ENCODE data around the gene PIAS3. TPM values are rescaled to one million over a fixed set of nuclear protein-coding genes. Genes with fewer than 3 reads are reported as not detected.

The PIAS3 gene
- total and polyA plus RNA-seq, 10 of the 15 experiments (the other 5 are each of a cell fraction or from before 2014, with no cell fraction given): 0.85 to 14.9 (median 10.6) TPM

DNA sequence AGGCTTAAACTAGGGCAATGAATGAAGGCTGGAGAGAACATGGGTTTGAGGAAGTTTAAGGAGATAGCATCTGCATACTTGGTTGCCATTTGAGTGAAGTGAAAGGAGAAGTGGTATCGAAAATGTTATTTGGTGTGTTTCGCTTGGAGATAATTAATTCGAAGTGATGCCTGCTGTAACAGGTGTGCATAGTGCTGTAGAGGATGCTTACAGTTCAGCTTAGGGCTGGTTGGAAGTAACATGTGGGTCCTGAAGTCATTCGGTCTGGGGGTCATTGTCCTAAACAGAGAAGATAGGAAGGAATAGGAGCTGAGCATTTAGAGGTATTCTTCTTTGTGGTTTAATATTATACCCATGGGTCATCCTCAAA lies 13.8 kb downstream of the PIAS3 start (continued):
- TF ChIP-seq, protein P1, sequence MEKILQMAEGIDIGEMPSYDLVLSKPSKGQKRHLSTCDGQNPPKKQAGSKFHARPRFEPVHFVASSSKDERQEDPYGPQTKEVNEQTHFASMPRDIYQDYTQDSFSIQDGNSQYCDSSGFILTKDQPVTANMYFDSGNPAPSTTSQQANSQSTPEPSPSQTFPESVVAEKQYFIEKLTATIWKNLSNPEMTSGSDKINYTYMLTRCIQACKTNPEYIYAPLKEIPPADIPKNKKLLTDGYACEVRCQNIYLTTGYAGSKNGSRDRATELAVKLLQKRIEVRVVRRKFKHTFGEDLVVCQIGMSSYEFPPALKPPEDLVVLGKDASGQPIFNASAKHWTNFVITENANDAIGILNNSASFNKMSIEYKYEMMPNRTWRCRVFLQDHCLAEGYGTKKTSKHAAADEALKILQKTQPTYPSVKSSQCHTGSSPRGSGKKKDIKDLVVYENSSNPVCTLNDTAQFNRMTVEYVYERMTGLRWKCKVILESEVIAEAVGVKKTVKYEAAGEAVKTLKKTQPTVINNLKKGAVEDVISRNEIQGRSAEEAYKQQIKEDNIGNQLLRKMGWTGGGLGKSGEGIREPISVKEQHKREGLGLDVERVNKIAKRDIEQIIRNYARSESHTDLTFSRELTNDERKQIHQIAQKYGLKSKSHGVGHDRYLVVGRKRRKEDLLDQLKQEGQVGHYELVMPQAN (conservative IDR thresholded peaks at IDR 0.05): no peak
- peak; percentile 93 for TF ChIP-seq SPI1 (IDR thresholded peaks at IDR 0.05; ENCODE audit: borderline replicate concordance, insufficient read depth, low read depth, low read length)
- no peak for TF ChIP-seq SIN3A (IDR thresholded peaks at IDR 0.05; ENCODE audit: low read depth, low read length)
- TF ChIP-seq STAT3 (IDR thresholded peaks at IDR 0.05; ENCODE audit: low read depth, low read length): no peak
- TF ChIP-seq ZNF24 (IDR thresholded peaks at IDR 0.05): no peak
- TF ChIP-seq TCF7 (IDR thresholded peaks at IDR 0.05; ENCODE audit: borderline replicate concordance): no peak
- TF ChIP-seq BRCA1 (IDR thresholded peaks at IDR 0.05; ENCODE audit: low read depth, low read length): no peak
- no peak for TF ChIP-seq ASH2L (IDR thresholded peaks at IDR 0.05; ENCODE audit: borderline replicate concordance, low read depth)
- TF ChIP-seq ZSCAN29 (IDR thresholded peaks at IDR 0.05): peak; percentile 55; the same call in 1 of the 2 replicates
- TF ChIP-seq SMARCA5 (IDR thresholded peaks at IDR 0.05): no peak
- TF ChIP-seq NBN (IDR thresholded peaks at IDR 0.05): peak; percentile 84; the same call in 1 of the 2 replicates
- no peak for TF ChIP-seq CBX3 (IDR thresholded peaks at IDR 0.05; ENCODE audit: borderline replicate concordance, low read depth)
- TF ChIP-seq, protein P2, sequence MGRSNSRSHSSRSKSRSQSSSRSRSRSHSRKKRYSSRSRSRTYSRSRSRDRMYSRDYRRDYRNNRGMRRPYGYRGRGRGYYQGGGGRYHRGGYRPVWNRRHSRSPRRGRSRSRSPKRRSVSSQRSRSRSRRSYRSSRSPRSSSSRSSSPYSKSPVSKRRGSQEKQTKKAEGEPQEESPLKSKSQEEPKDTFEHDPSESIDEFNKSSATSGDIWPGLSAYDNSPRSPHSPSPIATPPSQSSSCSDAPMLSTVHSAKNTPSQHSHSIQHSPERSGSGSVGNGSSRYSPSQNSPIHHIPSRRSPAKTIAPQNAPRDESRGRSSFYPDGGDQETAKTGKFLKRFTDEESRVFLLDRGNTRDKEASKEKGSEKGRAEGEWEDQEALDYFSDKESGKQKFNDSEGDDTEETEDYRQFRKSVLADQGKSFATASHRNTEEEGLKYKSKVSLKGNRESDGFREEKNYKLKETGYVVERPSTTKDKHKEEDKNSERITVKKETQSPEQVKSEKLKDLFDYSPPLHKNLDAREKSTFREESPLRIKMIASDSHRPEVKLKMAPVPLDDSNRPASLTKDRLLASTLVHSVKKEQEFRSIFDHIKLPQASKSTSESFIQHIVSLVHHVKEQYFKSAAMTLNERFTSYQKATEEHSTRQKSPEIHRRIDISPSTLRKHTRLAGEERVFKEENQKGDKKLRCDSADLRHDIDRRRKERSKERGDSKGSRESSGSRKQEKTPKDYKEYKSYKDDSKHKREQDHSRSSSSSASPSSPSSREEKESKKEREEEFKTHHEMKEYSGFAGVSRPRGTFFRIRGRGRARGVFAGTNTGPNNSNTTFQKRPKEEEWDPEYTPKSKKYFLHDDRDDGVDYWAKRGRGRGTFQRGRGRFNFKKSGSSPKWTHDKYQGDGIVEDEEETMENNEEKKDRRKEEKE (IDR thresholded peaks at IDR 0.05): no peak
- TF ChIP-seq MTA2 (IDR thresholded peaks at IDR 0.05; ENCODE audit: low read depth): peak; percentile 95
- TF ChIP-seq, protein P3, sequence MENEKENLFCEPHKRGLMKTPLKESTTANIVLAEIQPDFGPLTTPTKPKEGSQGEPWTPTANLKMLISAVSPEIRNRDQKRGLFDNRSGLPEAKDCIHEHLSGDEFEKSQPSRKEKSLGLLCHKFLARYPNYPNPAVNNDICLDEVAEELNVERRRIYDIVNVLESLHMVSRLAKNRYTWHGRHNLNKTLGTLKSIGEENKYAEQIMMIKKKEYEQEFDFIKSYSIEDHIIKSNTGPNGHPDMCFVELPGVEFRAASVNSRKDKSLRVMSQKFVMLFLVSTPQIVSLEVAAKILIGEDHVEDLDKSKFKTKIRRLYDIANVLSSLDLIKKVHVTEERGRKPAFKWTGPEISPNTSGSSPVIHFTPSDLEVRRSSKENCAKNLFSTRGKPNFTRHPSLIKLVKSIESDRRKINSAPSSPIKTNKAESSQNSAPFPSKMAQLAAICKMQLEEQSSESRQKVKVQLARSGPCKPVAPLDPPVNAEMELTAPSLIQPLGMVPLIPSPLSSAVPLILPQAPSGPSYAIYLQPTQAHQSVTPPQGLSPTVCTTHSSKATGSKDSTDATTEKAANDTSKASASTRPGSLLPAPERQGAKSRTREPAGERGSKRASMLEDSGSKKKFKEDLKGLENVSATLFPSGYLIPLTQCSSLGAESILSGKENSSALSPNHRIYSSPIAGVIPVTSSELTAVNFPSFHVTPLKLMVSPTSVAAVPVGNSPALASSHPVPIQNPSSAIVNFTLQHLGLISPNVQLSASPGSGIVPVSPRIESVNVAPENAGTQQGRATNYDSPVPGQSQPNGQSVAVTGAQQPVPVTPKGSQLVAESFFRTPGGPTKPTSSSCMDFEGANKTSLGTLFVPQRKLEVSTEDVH (IDR thresholded peaks at IDR 0.05; ENCODE audit: low read depth, partially characterized antibody): peak; percentile 9
- TF ChIP-seq, protein P4, sequence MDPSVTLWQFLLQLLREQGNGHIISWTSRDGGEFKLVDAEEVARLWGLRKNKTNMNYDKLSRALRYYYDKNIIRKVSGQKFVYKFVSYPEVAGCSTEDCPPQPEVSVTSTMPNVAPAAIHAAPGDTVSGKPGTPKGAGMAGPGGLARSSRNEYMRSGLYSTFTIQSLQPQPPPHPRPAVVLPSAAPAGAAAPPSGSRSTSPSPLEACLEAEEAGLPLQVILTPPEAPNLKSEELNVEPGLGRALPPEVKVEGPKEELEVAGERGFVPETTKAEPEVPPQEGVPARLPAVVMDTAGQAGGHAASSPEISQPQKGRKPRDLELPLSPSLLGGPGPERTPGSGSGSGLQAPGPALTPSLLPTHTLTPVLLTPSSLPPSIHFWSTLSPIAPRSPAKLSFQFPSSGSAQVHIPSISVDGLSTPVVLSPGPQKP (IDR thresholded peaks at IDR 0.05; ENCODE audit: low read depth, low read length): no peak
- no peak for TF ChIP-seq MEF2B (IDR thresholded peaks at IDR 0.05; ENCODE audit: partially characterized antibody, poor library complexity, severe bottlenecking)
- no peak for TF ChIP-seq SMC3 (IDR thresholded peaks at IDR 0.05; ENCODE audit: borderline replicate concordance, low read length)
- no peak for TF ChIP-seq ESRRA (IDR thresholded peaks at IDR 0.05; ENCODE audit: low read length)
- TF ChIP-seq, protein P5, sequence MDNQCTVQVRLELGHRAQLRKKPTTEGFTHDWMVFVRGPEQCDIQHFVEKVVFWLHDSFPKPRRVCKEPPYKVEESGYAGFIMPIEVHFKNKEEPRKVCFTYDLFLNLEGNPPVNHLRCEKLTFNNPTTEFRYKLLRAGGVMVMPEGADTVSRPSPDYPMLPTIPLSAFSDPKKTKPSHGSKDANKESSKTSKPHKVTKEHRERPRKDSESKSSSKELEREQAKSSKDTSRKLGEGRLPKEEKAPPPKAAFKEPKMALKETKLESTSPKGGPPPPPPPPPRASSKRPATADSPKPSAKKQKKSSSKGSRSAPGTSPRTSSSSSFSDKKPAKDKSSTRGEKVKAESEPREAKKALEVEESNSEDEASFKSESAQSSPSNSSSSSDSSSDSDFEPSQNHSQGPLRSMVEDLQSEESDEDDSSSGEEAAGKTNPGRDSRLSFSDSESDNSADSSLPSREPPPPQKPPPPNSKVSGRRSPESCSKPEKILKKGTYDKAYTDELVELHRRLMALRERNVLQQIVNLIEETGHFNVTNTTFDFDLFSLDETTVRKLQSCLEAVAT (IDR thresholded peaks at IDR 0.05): no peak
